ENCODE data around the gene INKA2. TPM values are rescaled to one million over a fixed set of nuclear protein-coding genes. Genes with fewer than 3 reads are reported as not detected.

Gene INKA2
- polyA plus RNA-seq, 3 donors, result 1.8 to 6.6 (median 2.0) TPM

DNA sequence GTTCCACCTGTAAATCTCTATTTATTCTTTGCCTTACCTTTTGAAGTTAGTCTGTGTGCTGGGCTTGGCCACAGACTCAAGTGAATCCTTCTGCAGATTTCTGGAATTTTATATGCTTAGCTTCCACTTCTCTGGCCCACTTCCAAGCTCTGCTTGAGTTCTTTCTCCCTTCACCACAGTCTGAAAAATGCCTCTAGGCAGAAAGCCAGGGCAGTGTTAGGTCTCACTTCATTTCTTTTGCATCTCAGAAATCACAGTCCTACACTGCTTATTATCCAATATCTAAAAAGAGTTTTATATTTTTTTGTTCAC is 48.9 kb downstream of the INKA2 start:
- Histone ChIP-seq H3K4me2 (replicated peaks; ENCODE audit: extremely low read depth, low read length, poor library complexity, severe bottlenecking) (no peak overlapping the region), H4K20me1 (ENCODE audit: insufficient read depth, low read length) (peaks cover 85% of the 10 kb centered on the region), H3K27ac (ENCODE audit: low read depth in 1 of 2, low read length in 2 of 2) (peak overlapping the region in 1 of 2 donors; percentile 50), H3K4me1 (ENCODE audit: control insufficient read depth in 1 of 2, insufficient read depth in 2 of 2, low read length in 2 of 2) (peaks cover 0 to 5% of the 10 kb centered on the region in 2 donors), H3K36me3 (replicated peaks in 1 of 2; ENCODE audit: control insufficient read depth in 1 of 2, insufficient read depth in 2 of 2, low read length in 2 of 2) (peaks cover 27 to 42% of the 10 kb centered on the region in 2 donors), H3K4me3 (replicated peaks in 1 of 3; ENCODE audit: low read depth in 2 of 3, low read length in 3 of 3) (no peak overlapping the region), H3K27me3 (ENCODE audit: control insufficient read depth in 2 of 2, insufficient read depth in 2 of 2, low read length in 2 of 2) (no peaks in the 10 kb centered on the region), H3K9me3 (replicated peaks in 1 of 2; ENCODE audit: control insufficient read depth in 1 of 2, insufficient read depth in 1 of 2, low read length in 2 of 2) (no peaks in the 10 kb centered on the region), H2AFZ (ENCODE audit: insufficient read depth, low read depth, low read length, poor library complexity, severe bottlenecking) (no peak overlapping the region), H3K9ac (ENCODE audit: insufficient read depth, low read length, poor library complexity, severe bottlenecking) (no peak overlapping the region), H3K79me2 (ENCODE audit: insufficient read depth, low read length) (peaks cover 76% of the 10 kb centered on the region)
- intact Hi-C loops (cut with micrococcal nuclease), result no loop called here
- peaks cover 35 to 52% of the 10 kb centered on the region in 2 donors for H3K36me3 Mint-ChIP-seq
- H3K27ac Mint-ChIP-seq, result peak overlapping the region in 3 of 7 donors; percentile 59 to 73 (median 66)
- no peak overlapping the region for H3K4me3 Mint-ChIP-seq
- H3K9me3 Mint-ChIP-seq, result peaks cover 2 to 12% (median 5%) of the 10 kb centered on the region in 7 donors
- peaks cover 30% of the 10 kb centered on the region for H3K4me1 Mint-ChIP-seq
- DNase-seq, result no peak
- TF ChIP-seq, protein P1, sequence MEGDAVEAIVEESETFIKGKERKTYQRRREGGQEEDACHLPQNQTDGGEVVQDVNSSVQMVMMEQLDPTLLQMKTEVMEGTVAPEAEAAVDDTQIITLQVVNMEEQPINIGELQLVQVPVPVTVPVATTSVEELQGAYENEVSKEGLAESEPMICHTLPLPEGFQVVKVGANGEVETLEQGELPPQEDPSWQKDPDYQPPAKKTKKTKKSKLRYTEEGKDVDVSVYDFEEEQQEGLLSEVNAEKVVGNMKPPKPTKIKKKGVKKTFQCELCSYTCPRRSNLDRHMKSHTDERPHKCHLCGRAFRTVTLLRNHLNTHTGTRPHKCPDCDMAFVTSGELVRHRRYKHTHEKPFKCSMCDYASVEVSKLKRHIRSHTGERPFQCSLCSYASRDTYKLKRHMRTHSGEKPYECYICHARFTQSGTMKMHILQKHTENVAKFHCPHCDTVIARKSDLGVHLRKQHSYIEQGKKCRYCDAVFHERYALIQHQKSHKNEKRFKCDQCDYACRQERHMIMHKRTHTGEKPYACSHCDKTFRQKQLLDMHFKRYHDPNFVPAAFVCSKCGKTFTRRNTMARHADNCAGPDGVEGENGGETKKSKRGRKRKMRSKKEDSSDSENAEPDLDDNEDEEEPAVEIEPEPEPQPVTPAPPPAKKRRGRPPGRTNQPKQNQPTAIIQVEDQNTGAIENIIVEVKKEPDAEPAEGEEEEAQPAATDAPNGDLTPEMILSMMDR (IDR thresholded peaks at IDR 0.05), result no peak
- no peaks in the 10 kb centered on the region for H3K27me3 Mint-ChIP-seq (ENCODE audit: low read depth in 3 of 3)

Small RNAs within 50 kb of the gene (small RNA-seq; reads per million reads assigned to genes)
- 1.4 reads per million for gene INKA2 (ENCODE audit: insufficient read length, low read depth)

Other genes with a start within 250 kb of the INKA2 start
- 1 to 10 TPM; 1.1 to 2.7 (median 1.2) TPM for gene ADORA3, start 235.8 kb downstream of the INKA2 start, polyA plus RNA-seq
- 1 to 10 TPM; 2.0 to 3.1 (median 2.1) TPM for gene TMIGD3, start 235.8 kb downstream of the INKA2 start, polyA plus RNA-seq
- 10 to 100 TPM; 41.2 to 79.1 (median 75.3) TPM for gene RAP1A, start 119.6 kb downstream of the INKA2 start, polyA plus RNA-seq
- gene DDX20, start 16.5 kb upstream of the INKA2 start, polyA plus RNA-seq, result 1 to 10 TPM; 3.1 to 4.1 (median 4.0) TPM

All from CD14-positive monocyte (primary cell).